Measurements from ENCODE around the gene LRCH3. TPM values are rescaled to one million over a fixed set of nuclear protein-coding genes. Genes with fewer than 3 reads are reported as not detected.

LRCH3 gene
- total and polyA plus RNA-seq, 7 experiments from 2014 or later = 13.5 to 75.5 (median 58.8) TPM

- CTCF ChIA-PET = no interaction called here
- no peak overlapping the region for H3K27ac ChIP-seq (ENCODE audit: low read depth, low read length)
- H3K4me3 Mint-ChIP-seq = no peak overlapping the region
- H3K27me3 Mint-ChIP-seq = no peaks in the 10 kb centered on the region
- no peaks in the 10 kb centered on the region for H3K4me1 ChIP-seq (ENCODE audit: control insufficient read depth in 2 of 2, insufficient read depth in 2 of 2, low read length in 2 of 2)
- no peaks in the 10 kb centered on the region for H3K36me3 ChIP-seq (ENCODE audit: control insufficient read depth in 2 of 3, insufficient read depth in 3 of 3, low read length in 3 of 3)
- no peak for ATAC-seq
- DNase-seq = no peak
- H3K36me3 Mint-ChIP-seq = peaks cover 0 to 17% (median 8%) of the 10 kb centered on the region in 5 donors
- no peaks in the 10 kb centered on the region for H3K9me3 Mint-ChIP-seq
- H3K27ac Mint-ChIP-seq = no peak overlapping the region
- POLR2A ChIA-PET = interaction anchor here (0.5 kb wide), 1 partner anchor 14 kb away, joined by 3 read pairs; no protein-coding TSS in a partner anchor
- H3K9me3 ChIP-seq (ENCODE audit: control insufficient read depth in 2 of 3, low read length in 3 of 3) = no peaks in the 10 kb centered on the region
- H3K4me1 Mint-ChIP-seq = peaks cover 0 to 6% (median 0%) of the 10 kb centered on the region in 7 donors
- intact Hi-C loops (cut with micrococcal nuclease) = no loop called here
- H3K4me3 ChIP-seq (ENCODE audit: low read length) = no peak overlapping the region
- no peaks in the 10 kb centered on the region for H3K27me3 ChIP-seq (ENCODE audit: control insufficient read depth in 2 of 2, insufficient read depth in 2 of 2, low read length in 2 of 2)
Observed at GRCh38 chr3:197936819-197937384, 145.8 kb downstream of the LRCH3 start.

Other genes starting within 250 kb of the LRCH3 start
- 100 to 1,000 TPM in 1 of 5 experiments, 10 to 100 TPM in 4; 31.3 to 105 (median 73.9) TPM for gene BDH1, start 235.3 kb upstream of the LRCH3 start, total RNA-seq
- gene BDH1, start 235.3 kb upstream of the LRCH3 start, polyA plus RNA-seq = 10 to 100 TPM; 32.6 to 39.5 TPM
- gene RUBCN, start 54.4 kb upstream of the LRCH3 start, total RNA-seq = 10 to 100 TPM; 43.3 to 61.7 (median 52.9) TPM
- gene RUBCN, start 54.4 kb upstream of the LRCH3 start, polyA plus RNA-seq = 10 to 100 TPM; 23.2 to 40.2 TPM
- 10 to 100 TPM; 45.6 to 63.4 (median 58.0) TPM for gene FYTTD1, start 41.4 kb upstream of the LRCH3 start, total RNA-seq
- gene FYTTD1, start 41.4 kb upstream of the LRCH3 start, polyA plus RNA-seq = 100 to 1,000 TPM in 1 of 2 donors, 10 to 100 TPM in 1; 81.0 to 102 TPM
- gene RPL35A, start 158.9 kb downstream of the LRCH3 start, total RNA-seq = 1,000 to 10,000 TPM; 1,070 to 2,246 (median 1,860) TPM
- 1,000 to 10,000 TPM; 2,099 to 2,760 TPM for gene RPL35A, start 158.9 kb downstream of the LRCH3 start, polyA plus RNA-seq
- gene LMLN, start 169.0 kb downstream of the LRCH3 start, total RNA-seq = 10 to 100 TPM in 1 of 5 experiments, 1 to 10 TPM in 4; 4.2 to 10.9 (median 6.8) TPM
- gene LMLN, start 169.0 kb downstream of the LRCH3 start, polyA plus RNA-seq = 1 to 10 TPM; 1.5 to 2.5 TPM

Data from naive thymus-derived CD4-positive, alpha-beta T cell (primary cell).